Esophagus squamous epithelium (tissue), 5 donors: ENCODE measurements around the gene SNX20. TPM values are rescaled to one million over a fixed set of nuclear protein-coding genes. Genes with fewer than 3 reads are reported as not detected.

ENCODE experiments used
- DNase-seq: peaks from one replicate; lab custom pipeline; 2025; lab: John Stamatoyannopoulos, UW
- H3K27ac ChIP-seq, 4 donors: fragments of 200-600 bp; sonication (generic); one replicate each; pipeline ENCODE4 v1.5.1; 2016 to 2019; ENCODE audit warnings: mild to moderate bottlenecking in 1 of 4
- H3K27me3 ChIP-seq, 4 donors: fragments of 200-600 bp; sonication (generic); 1 replicate in 3 of 4; 2 replicates in 1 of 4; pipeline versions ENCODE4 v1.5.1 to v1.6.0; 2017 to 2021; ENCODE audit warnings: antibody characterized with exemption in 1 of 4
- H3K36me3 ChIP-seq, 3 donors: fragments of 200-600 bp; sonication (generic); one replicate each; pipeline ENCODE4 v1.5.1; 2016 to 2019
- H3K4me1 ChIP-seq, 3 donors: fragments of 200-600 bp; sonication (generic); one replicate each; pipeline ENCODE4 v1.5.1; 2017 to 2019
- H3K4me3 ChIP-seq, 4 donors: fragments of 200-600 bp; sonication (generic); 1 replicate in 3 of 4; 2 replicates in 1 of 4; pipeline ENCODE4 v1.5.1; 2016 to 2019; ENCODE audit warnings: mild to moderate bottlenecking in 2 of 4, moderate library complexity in 1 of 4
- H3K9me3 ChIP-seq, 3 donors: fragments of 200-600 bp; sonication (generic); one replicate each; pipeline ENCODE4 v1.5.1; 2016 to 2019
- CTCF ChIP-seq, 6 experiments: fragments of 450-650 bp in 4 of 6; fragments of 200-600 bp in 2 of 6; sonication (generic) in 2 of 6; IDR thresholded peaks; one replicate each; pipeline ENCODE4 v1.5.1; 2016 to 2019; ENCODE audit warnings: antibody characterized with exemption in 6 of 6, mild to moderate bottlenecking in 4 of 6, moderate library complexity in 4 of 6
- POLR2A ChIP-seq, 4 donors: fragments of 450-650 bp; IDR thresholded peaks; one replicate each; pipeline ENCODE4 v1.6.1; 2017; ENCODE audit warnings: antibody characterized with exemption in 4 of 4, mild to moderate bottlenecking in 4 of 4, moderate library complexity in 3 of 4
- WGBS, 2 donors: methylation state at CpG; one replicate each; pipeline ENCODE4 v1.1.5; 2018; 5-methylcytosine and 5-hydroxymethylcytosine counted together
- intact Hi-C: fragments of 100-400 bp; cut with DNase I; formaldehyde crosslinking; loops from one replicate; pipeline ENCODE4 v1.15.0; 2022
- total RNA-seq, 4 donors: library from RNA; depleted of rRNA; stranded (reverse); fragments of >200 nt; gene quantifications; one replicate each; pipeline ENCODE4 v1.1.0, GENCODE V29; 2016
- donor health status: DM: yes; HTN: yes; CAD: no.

SNX20 gene
- total RNA-seq, 4 donors from 2014 or later = 0.38 to 2.9 (median 1.7) TPM

- intact Hi-C loops = no loop called here
- WGBS, 2 donors = 75% methylated on average over 6 of the region's 8 CpGs; no CpG with 5 or more reads in 1 of the 2 donors
- DNase-seq = no peak
- TF ChIP-seq CTCF (IDR thresholded peaks at IDR 0.05) (no peak), POLR2A (IDR thresholded peaks at IDR 0.05) (no peak)
- H3K9me3 ChIP-seq = no peaks in the 10 kb centered on the region
- H3K4me3 ChIP-seq = no peak overlapping the region
- H3K27ac ChIP-seq = no peak overlapping the region
- peaks cover 4 to 25% (median 12%) of the 10 kb centered on the region in 3 donors for H3K4me1 ChIP-seq
- no peaks in the 10 kb centered on the region for H3K27me3 ChIP-seq
- no peaks in the 10 kb centered on the region for H3K36me3 ChIP-seq
Measured at GRCh38 chr16:50624449-50624970, 56.6 kb downstream of the SNX20 start.

- DNase-seq = no peak
- TF ChIP-seq POLR2A (IDR thresholded peaks at IDR 0.05) (no peak), CTCF (IDR thresholded peaks at IDR 0.05) (no peak)
- Histone ChIP-seq H3K36me3 (no peaks in the 10 kb centered on the region), H3K27me3 (no peaks in the 10 kb centered on the region), H3K27ac (no peak overlapping the region), H3K4me3 (no peak overlapping the region), H3K4me1 (peaks cover 4 to 25% (median 12%) of the 10 kb centered on the region in 3 donors), H3K9me3 (no peaks in the 10 kb centered on the region)
- WGBS, 2 donors = 82 to 97% methylated on average over 9 to 11 of the region's 16 CpGs
- intact Hi-C loops = no loop called here
Measured at GRCh38 chr16:50622643-50623369, 58.3 kb downstream of the SNX20 start.

- DNase-seq = no peak
- no peaks in the 10 kb centered on the region for H3K36me3 ChIP-seq
- H3K27me3 ChIP-seq = no peaks in the 10 kb centered on the region
- H3K4me3 ChIP-seq = no peak overlapping the region
- WGBS, 2 donors = 84 to 89% methylated on average over 1 to 5 of the region's 7 CpGs
- intact Hi-C loops = no loop called here
- peaks cover 4 to 25% (median 13%) of the 10 kb centered on the region in 3 donors for H3K4me1 ChIP-seq
- no peaks in the 10 kb centered on the region for H3K9me3 ChIP-seq
- TF ChIP-seq POLR2A (IDR thresholded peaks at IDR 0.05) = no peak
- TF ChIP-seq CTCF (IDR thresholded peaks at IDR 0.05) = no peak
- no peak overlapping the region for H3K27ac ChIP-seq
Measured at GRCh38 chr16:50622029-50622428, 59.1 kb downstream of the SNX20 start.

Other genes with a start within 250 kb of the SNX20 start
- 10 to 100 TPM in 1 of 4 donors, 1 to 10 TPM in 3; 1.1 to 10.5 (median 3.1) TPM for gene NKD1, start 132.9 kb downstream of the SNX20 start, total RNA-seq
- 10 to 100 TPM; 10.5 to 28.1 (median 21.6) TPM for gene NOD2, start 12.3 kb upstream of the SNX20 start, total RNA-seq
- 10 to 100 TPM; 22.6 to 45.9 (median 36.0) TPM for gene CYLD, start 60.8 kb upstream of the SNX20 start, total RNA-seq